Stimulated activated CD8-positive, alpha-beta memory T cell treated with anti-CD3 and anti-CD28 coated beads, Interleukin-4, amount 100 ng/mL, for 24 hours (primary cell): ENCODE data around the gene THSD4.
"Not testable (repeated sequence)": the region's sequence is repeated elsewhere in the genome, so short reads cannot be mapped to it uniquely, and the experiment has no call there.

Source experiments
- DNase-seq: peaks from one replicate; pipeline ENCODE4 v3.0.0-alpha.2; 2020; ENCODE audit warnings: low read depth

Gene THSD4

DNA sequence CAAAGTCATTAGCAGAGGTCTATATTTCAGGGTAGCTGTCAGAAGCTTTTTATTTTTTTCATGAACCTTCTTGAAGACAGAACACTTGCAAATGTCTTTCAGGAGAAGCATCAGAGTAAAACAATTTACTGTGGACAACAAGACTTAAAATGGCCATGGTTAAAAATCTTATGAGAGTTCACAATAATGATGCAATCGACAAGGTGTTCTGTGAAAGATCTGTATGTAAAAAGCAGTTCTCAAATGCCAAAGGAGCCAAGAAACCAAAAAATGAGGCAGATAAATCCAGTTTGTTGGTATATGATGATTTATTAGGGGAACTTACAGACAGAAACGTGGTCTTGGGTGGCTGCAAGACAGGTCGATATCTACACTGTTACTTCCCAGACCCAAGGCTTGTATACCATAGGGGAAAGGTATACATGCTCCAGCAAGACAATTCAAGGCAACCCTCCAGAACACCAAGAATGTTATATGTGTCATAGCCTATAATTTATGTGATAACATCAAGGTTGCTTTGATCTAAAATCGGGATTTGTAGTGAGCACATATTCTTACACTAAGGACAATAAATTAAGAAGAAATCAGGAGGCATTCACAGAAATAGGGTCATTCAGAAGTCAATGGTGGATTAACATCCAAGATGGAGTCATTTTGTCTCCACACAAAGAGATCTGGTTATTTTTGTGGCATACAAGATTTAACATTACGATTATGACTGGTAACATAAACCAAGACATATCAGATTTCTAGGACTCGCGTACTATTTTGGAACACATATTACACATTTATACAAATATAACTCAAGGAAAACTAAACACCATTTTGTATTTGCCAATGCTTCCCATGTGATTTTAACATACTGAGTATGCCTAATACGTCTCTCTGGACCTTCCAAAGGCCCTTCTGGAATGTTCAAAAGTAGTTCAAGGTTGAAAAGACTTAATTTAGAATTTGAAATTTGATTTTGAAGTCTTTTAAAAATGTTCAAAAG is 316.4 kb downstream of the THSD4 start:
- no peak for DNase-seq

DNA sequence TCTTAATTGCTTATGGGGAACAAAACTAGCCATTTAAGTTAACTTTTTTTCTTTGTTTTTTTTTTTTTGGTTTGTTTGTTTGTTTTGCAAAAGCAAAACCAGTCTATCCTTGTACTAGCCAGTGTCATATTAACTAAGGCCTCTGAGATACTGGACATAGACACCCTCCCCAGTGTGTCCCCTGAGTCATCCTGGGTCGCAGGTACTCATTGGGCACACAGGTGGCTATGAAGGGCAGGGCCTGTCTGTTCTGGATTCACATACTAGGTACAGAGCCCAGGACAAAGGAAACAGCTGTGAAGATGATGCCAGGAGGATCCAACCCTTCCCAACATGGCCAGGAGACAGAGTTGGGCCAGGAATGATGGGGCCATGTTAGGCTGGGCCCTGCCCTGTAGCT is 318.1 kb downstream of the THSD4 start:
- DNase-seq = no peak

DNA sequence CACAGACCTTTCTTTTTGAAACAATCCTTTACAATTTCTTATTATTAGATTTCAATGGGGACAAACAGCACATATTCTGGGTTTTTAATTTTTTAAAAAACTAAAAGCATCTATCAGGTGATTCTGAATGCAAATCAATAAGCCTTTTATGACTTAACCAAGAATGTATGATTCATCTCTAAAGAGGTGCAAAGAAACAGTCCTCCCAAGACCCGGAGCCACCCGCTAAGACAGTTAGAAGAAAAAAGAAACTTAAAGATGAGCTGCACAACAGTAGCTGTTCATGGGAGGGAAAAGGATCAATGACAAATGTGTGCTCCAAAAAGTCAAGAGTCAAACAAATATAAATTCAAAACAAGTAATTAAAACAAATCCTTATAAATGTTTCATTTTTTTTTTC is 319.5 kb downstream of the THSD4 start:
- DNase-seq = no peak

DNA sequence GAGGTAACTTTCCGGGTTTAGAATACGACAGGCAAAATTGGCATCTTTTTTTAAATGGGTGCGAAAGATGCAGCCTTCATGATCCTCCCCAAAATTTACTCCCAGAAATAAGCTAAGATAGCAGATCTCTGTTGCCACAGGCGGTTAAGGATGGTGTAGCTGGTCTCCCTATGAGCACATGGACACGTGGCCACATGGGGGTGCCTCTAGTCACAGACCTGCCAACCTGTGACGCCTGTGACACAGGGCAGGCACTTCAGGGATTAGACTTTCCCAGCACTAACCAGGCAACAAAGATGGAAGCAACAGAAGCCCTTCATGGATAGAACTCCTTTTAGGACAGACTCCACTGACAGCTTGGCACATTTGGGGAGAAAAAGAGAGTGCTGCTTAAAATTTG is 320.3 kb downstream of the THSD4 start:
- DNase-seq = no peak

DNA sequence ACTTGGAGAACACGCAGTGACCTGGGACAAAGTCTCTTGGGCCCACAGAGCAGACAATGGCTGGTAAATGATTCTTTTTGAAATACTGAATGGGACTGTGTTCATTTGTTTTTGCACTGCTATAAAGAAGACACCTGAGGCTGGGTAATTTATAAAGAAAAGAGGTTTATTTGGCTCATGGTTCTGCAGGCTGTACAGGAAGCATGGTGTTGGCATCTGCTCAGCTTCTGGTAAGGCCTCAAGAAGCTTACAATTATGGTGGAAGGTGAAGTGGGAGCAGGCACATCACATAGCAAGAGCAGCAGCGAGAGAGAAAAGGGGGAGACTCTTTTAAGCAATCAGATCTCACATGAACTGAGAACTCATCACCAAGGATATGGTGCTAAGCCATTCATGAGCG is 321.6 kb downstream of the THSD4 start:
- no peak for DNase-seq

DNA sequence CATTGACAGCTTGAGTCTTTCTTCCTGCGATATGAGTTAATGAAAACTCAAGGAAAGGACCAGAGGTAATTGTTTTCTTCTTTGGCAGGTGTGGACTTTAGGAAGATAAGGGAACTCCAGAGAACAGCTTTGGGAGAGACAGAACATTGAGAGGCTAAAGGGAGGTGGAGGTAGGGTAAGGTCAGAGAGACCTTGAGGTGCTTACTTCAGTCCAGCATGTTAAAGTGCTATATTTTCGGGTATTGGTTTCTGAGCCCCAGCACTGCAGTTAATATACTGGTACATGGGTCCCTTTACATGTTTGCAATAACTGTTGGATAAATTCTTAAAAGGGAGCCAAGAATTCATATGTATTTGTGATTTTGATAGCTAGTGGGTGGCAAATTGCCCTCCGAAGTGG is 322.1 kb downstream of the THSD4 start:
- DNase-seq = no peak

DNA sequence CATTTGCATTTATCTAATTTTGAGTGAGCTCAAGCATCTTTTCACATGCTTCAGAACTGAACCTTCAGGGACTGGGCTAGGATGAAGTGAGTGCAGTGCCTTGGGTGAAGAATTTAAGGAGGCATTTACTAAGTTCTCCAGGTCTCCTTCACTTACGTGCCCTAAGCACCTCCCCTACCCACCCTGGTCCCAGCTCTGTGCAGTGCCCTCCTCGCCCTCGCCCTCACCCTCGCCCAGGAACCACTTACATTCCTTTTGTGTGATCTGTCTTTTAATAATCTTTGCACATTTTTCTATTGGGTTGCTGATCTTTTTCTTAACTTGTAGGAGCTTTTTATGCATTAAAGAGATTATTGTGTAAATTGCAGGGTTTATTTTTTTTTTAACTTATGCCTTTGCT is 322.6 kb downstream of the THSD4 start:
- DNase-seq = no peak

DNA sequence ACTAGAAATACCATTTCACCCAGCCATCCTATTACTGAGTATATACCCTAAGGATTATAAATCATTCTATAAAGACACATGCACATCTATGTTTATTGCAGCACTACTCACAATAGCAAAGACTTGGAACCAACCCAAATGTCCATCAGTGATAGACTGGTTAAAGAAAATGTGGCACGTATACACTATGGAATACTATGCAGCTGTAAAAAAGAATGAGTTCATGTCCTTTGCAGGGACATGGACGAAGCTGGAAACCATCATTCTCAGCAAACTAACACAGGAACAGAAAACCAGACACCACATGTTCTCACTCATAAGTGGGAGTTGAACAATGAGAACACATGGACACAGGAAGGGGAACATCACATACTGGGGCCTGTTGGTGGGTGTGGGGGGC is 324.2 kb downstream of the THSD4 start:
- DNase-seq = not testable (repeated sequence)

DNA sequence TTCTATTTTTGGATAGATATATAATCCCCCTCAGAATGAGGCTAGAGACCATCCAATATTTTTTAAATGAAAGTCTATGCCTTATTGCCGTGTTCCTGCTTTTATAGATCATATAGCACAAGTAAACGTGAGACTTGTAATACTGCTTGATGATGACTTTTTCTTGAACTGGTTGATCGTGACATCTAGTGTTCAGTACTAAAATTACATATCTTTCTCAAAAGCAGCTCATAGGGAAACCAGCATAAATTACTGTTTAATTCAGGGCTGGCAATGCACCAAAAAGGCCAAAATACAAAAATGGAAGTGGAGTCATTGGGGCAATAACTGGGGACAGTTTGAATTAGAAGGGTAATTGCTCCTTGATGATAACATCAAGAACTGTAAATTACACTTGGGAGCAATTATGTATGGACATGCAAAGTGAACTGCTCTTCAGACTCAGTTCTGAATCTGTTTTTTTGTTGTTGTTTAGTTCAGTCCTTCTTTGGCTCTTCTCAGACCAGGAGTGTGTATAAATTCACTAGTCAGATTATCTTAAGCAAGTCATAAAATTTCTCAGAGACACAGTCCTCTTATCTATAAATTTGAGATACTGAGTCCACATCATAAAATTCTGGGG is 325.3 kb downstream of the THSD4 start:
- no peak for DNase-seq

DNA sequence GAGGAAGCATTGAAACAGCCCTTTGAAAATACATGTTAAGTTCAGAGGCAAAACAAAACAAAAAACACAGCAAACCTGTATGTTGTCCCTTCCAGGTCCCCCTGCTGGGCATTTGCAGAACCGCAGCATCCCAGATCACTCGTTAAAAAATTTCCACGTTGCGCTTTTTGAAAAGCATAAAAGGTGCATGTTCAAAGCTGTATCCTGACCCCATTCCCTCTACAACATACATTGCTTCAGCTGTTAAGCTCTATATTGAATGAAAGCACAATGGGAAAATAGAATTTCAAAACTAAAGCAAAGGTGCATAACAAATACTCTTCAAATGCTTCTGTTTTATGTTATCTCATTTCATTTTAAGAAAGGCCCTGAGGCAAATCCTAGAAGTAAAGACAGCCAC is 328.3 kb downstream of the THSD4 start:
- peak; percentile 22 for DNase-seq

DNA sequence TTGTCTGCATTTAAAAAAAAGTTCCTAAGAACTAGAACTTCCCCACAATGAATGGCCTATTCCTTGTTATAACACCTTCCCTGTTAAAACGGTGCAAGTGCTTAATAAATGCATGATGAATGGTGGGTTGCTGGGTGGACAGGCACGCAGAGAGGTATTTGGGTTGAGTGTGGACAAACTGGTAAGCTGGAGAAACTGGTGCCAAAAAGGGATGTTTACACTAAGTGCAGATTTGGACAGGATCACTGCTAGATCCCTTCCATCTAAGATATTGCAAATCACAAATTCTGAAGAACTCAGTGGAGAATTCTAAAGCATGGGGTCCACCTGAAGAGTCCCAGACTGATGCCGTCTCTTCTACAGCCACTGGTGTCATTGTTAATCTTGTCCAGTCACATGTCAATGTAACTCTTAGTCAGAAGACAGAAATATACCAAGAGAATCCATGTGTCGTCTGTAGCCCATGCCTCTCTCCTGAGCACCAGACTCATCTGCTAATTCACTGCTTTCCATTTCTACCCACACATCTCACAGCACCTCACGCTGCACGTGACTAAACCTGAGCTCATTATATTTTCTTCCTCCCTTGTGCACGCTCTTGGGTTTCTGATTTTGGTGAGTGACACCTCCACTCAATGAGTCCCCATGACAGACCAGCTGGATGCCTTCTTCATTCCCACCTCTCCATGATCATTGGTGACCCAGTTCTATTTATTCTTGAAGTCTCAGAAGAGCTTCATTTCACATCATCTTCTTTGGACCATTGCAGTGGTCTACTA is 328.9 kb downstream of the THSD4 start:
- no peak for DNase-seq

DNA sequence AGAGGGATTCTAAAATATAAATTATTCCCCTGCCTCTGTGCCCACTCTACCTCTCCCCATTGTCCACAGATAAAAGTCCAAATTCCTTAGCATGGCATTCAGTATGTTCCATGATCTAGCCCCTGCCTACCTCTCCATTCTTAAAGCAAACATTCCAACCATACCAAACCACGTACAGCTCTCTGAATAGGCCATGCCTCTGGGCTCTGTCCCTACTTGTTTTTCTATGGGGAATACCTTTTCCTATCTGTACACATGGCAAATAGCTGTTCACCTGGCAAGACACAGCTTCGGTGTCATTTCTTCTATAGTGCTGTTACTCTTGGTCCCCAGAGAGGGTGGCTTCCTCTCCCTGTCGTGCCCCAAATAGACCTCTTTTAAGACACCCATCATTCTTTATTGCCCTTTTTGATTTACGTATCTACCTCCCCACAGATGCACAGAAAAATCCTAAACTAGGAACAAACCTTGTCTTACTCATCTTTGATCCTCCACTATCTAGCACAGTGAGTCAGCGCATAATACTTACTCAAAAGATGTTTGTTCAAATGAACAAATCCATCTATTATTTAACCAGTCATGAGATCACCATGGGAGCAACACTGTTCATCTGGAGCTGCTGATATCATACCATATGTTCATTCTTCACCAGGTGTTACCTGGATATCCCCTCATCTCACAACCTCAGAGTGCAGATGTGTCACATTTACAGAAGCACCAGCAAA is 329.8 kb downstream of the THSD4 start:
- DNase-seq = no peak

DNA sequence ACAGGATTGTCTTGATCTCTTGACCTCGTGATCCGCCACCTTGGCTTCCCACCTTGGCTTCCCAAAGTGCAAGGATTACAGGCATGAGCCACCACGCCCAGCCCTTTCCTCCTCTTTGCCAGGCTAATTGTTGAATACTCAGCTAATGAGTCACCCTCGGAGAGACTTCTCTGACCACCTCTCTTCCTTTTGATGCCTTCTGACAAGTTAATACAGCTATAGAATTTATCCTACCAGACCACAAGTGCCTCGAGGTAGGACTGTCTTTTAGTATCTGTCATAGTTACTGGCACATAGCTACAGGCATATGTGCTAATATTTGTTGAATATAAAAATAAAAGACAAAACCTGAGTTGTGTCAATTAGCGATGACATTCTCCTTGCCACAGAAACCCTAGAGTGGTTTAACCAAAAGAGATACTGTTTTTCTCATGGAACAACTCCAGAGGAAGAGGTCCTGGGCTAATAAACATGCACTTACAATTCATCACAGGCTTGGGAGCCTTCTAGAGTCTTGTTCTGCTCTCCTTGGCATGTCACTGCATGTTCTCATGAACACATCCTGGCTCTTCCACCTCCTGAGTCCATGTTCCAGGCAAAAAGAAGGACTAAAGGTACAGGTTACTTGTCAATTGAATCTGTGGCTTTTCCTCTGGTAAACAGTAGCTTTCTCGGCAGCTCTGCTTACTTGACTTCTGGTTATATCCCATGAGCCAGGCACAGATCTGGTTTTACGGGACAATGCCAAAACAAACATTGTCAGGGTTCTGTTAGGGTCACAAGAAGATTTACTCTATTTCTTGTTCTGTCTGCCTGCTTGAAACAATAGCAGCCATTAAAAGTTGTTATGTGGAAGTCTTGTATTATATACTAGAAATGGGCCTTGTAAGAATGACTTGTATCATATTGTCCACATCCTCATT is 332.3 kb downstream of the THSD4 start:
- no peak for DNase-seq

DNA sequence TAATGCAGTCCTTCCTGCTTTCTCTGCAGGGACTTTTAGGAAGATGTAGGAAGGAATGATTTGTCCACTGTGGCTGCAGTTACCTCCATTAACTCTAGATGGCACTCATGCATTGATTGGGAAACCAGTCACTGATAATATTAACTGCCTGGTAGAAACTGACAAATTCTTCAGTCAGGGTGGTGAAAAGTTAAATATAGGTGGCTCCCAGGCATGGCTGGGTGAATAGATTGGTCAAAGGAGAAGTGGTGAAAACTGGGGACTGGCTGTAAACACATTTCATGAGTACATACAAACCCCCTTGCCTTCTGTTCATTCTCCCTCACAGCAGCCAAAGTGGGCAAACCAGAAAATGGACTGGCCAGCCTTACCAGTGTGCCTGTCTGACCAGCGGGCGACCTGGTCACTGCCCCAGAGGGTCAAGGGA is 333.4 kb downstream of the THSD4 start:
- no peak for DNase-seq

DNA sequence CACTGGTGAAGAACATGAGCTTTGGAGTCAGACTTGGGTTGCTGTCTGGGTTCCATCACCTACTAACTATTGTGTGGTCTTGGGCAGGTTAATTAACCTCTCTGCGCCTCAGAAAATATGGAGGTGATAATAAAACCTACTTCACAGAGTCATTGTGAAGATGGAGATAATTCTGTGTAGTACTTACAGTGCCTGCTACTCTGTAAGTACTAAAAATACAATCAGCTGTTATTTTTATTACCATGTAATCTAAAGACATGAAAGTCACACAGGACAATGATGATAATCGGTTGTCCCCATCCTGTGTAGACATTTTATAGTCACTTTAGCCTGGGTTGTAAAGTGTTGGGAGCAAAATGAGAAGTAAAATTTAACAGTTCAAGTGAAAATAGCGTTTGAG is 334.1 kb downstream of the THSD4 start:
- DNase-seq = no peak

DNA sequence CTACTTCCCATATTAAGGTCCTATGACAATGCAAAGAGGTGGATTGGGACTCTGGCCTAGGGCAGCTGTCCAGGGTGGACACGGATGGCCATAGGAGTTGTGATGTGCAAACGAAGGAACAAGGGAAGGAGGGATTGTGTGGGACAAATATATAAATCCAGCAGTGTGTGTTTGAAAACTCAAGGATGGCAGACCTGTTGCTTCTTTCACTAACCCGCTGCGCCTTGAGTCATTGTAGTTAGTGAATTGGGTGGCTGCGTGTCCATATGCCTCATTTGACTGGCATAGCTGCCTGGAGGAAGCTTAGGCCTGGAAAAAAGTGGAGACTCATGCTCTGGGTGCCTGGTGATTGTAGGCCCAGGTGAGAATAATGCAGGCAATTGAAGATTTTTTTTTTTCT is 334.7 kb downstream of the THSD4 start:
- no peak for DNase-seq

DNA sequence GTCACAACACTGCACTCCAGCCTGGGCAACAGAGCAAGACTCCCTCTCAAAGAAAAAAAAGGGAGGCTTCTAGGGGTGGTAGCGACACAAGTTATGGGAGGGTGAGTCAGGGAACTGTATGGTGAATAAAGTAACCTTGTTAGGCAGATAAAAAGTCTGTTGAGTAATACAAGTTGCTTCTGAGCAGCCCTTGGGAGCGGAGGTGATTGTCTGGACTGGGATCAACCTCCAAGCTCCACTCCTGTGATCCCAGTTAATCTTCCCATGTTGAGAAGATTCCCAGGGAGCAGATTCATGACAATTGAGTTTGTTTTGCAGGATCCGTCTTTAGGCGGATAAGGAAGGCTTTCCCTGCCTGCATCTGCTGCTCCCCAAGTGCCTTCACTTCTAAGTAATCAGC is 335.9 kb downstream of the THSD4 start:
- no peak for DNase-seq

DNA sequence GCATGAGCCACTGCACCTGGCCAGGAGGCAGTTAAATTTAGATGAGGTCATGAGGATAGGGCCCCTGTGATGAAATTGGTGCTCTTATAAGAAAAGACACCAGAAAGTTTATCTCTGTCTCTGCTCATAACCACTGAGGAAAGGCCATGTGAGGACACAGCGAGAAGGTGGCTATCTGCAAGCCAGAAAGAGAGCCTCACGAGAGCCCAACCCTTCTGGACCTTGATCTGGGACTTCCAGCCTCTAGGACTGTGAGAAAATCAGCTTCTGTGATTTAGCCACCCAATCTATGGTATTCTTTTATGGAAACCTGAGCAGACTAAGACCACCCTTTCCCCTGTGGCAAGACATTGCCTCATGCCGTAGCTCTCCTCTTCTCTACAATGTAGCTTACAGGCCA is 337.6 kb downstream of the THSD4 start:
- no peak for DNase-seq

DNA sequence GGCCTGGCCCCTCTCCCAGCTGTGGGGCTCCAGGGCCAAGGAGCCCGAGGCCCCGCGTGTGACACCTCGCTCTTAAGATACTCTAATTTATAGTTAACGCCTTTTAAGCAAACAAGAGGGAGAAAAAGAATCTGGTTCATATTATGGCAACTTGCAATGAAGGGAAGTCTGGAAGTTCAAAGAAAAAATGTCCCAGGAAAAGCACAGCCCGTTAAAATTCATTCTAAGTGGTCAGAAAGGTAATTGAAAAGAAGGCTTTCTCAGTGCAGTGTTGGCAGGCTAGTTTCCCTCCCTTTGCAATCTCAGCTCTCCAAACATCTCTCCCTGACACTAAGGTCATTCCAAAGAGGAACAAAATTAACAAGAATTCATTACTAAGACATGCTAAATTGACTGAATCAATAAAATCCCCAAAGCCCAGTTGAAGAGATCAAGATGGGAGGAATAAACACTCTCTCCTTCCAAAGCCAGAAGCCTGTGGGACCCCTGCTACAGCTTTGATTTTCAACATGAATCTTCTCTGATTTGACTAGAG is 339.3 kb downstream of the THSD4 start:
- no peak for DNase-seq

DNA sequence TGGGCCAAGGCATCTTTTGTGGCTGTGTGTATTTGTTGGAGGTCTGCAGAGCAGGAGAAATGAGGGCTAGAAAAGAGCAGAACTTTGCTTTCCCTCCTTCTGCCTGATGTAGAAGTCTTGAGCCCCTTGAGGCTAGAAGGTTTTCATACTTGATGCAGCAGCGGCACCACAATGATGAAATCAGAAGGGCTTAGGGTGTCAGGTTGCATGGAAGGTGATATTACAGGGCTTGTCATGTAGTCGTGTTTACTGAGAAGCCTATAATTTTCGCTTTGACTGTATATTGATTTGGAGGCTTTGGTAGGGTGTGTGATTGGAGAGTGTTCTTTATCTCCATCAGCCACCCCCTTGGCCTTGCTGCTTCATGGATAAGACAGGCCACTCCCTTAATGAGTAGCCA is 339.8 kb downstream of the THSD4 start:
- DNase-seq = no peak

DNA sequence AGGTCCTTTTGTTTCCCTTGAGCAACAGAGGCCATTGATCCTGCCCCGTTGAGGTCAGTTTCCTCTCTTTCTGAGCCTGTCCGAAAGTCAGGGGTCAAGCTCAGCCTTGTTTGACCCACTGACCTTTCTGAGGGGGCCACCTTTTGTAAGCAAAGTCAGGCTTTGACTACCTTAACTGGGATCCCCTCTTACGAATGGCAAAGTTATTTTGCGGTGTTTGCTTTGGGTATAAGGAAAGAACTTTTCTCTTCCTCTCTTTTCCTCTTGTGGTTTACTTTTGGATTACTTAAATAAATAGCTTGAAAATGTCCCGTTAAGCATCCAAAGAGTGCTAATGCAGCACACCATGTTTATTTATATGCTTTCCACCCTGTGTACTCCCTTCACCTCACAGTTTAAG is 340.6 kb downstream of the THSD4 start:
- no peak for DNase-seq
